Gastroesophageal sphincter (tissue), 4 donors: ENCODE results near the gene OR52E2. TPM values are rescaled to one million over a fixed set of nuclear protein-coding genes. Genes with fewer than 3 reads are reported as not detected.

Source experiments
- ATAC-seq: fragments of 150-250 bp; one replicate; pipeline ENCODE4 v1.9.1; 2016; ENCODE audit warnings: mild to moderate bottlenecking, moderate library complexity
- H3K27ac ChIP-seq, 4 donors: fragments of 200-600 bp; sonication (generic) in 3 of 4; 1 replicate in 3 of 4; 2 replicates in 1 of 4; pipeline ENCODE4 v1.5.1; 2016 to 2019
- H3K27me3 ChIP-seq: fragments of 200-600 bp; sonication (generic); one replicate; pipeline ENCODE4 v1.5.1; 2019
- H3K36me3 ChIP-seq, 2 donors: fragments of 200-600 bp; sonication (generic); one replicate each; pipeline ENCODE4 v1.5.1; 2019; ENCODE audit warnings: control low read depth in 1 of 2
- H3K4me1 ChIP-seq, 3 donors: fragments of 200-600 bp; sonication (generic); 1 replicate in 2 of 3; 2 replicates in 1 of 3; pipeline ENCODE4 v1.5.1; 2016 to 2019; ENCODE audit warnings: control low read depth in 2 of 3
- H3K4me3 ChIP-seq, 2 donors: fragments of 200-600 bp; sonication (generic); one replicate each; pipeline ENCODE4 v1.5.1; 2019; ENCODE audit warnings: mild to moderate bottlenecking in 1 of 2, moderate library complexity in 1 of 2
- H3K9me3 ChIP-seq, 3 donors: fragments of 200-600 bp; sonication (generic); one replicate each; pipeline ENCODE4 v1.5.1; 2017 to 2019; ENCODE audit warnings: control low read depth in 2 of 3
- CTCF ChIP-seq, 4 experiments: fragments of 200-600 bp in 2 of 4; fragments of 450-650 bp in 2 of 4; sonication (generic) in 1 of 4; IDR thresholded peaks; one replicate each; pipeline ENCODE4 v1.5.1; 2017 to 2019; ENCODE audit warnings: antibody characterized with exemption in 4 of 4, mild to moderate bottlenecking in 2 of 4, moderate library complexity in 2 of 4
- EP300 ChIP-seq: sonication (generic); formaldehyde crosslinking; IDR thresholded peaks from one replicate; pipeline ENCODE4 v1.6.1; 2017; ENCODE audit warnings: antibody characterized with exemption, mild to moderate bottlenecking
- POLR2A ChIP-seq, 2 donors: fragments of 450-650 bp; IDR thresholded peaks; one replicate each; pipeline ENCODE4 v1.6.1; 2017; ENCODE audit warnings: antibody characterized with exemption in 2 of 2, mild to moderate bottlenecking in 2 of 2, moderate library complexity in 1 of 2
- POLR2AphosphoS5 ChIP-seq: sonication (generic); formaldehyde crosslinking; IDR thresholded peaks from one replicate; pipeline ENCODE4 v1.6.1; 2017; ENCODE audit warnings: antibody characterized with exemption
- WGBS, 2 donors: methylation state at CpG; one replicate each; pipeline ENCODE4 v1.1.5; 2018; ENCODE audit warnings: low coverage in 1 of 2; 5-methylcytosine and 5-hydroxymethylcytosine counted together
- total RNA-seq, 4 donors: library from RNA; depleted of rRNA; stranded (reverse); fragments of >200 nt; gene quantifications; one replicate each; pipeline ENCODE4 v1.1.0, GENCODE V29; 2016

Gene OR52E2
- total RNA-seq: not detected

- ATAC-seq: no peak
- Histone ChIP-seq H3K4me1 (no peaks in the 10 kb centered on the region), H3K9me3 (no peaks in the 10 kb centered on the region), H3K27me3 (peaks cover 6% of the 10 kb centered on the region), H3K27ac (no peak within 1 kb of the TSS), H3K36me3 (no peaks in the 10 kb centered on the region), H3K4me3 (no peak within 1 kb of the TSS)
- 83 to 86% methylated on average over 3 of the region's 3 CpGs for WGBS, 2 donors
- TF ChIP-seq POLR2A (IDR thresholded peaks at IDR 0.05) (no peak), CTCF (IDR thresholded peaks at IDR 0.05) (no peak), EP300 (no peak), POLR2AphosphoS5 (no peak)
Measured at GRCh38 chr11:5059391-5059790, at the start of gene OR52E2. TSS of gene OR52E2 (minus strand) at chr11:5059627. CDS start at chr11:5059627, 0 bp downstream.

GRCh38 chr11:5107285-5107684 is 47.9 kb upstream of the OR52E2 start:
- WGBS, 2 donors: 74 to 83% methylated on average over 2 to 3 of the region's 3 CpGs
- TF ChIP-seq POLR2A (IDR thresholded peaks at IDR 0.05): no peak
- no peak for TF ChIP-seq POLR2AphosphoS5
- no peak for TF ChIP-seq EP300
- TF ChIP-seq CTCF (IDR thresholded peaks at IDR 0.05): no peak
- H3K9me3 ChIP-seq: no peaks in the 10 kb centered on the region

DNA sequence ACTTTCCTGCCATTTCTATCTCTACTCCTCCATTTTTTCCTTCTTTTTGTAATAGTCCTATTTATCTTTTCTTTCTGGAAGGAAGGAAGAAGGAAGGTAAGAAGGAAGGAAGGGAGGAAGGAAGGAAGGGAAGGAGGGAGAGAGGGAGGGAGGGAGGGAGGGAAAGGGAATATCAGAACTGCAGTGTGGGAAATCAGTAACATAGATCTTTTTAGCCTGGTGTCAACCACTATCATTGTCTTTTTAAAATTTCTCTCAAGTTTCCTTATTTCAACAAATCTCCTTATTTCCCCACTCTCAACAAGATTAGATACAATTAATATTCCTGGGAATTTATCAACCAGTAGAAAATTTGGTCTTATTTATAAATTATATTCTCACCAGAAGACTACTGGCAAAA is 43.6 kb upstream of the OR52E2 start:
- Histone ChIP-seq H3K4me1 (no peaks in the 10 kb centered on the region), H3K36me3 (no peaks in the 10 kb centered on the region), H3K4me3 (no peak overlapping the region), H3K27me3 (no peaks in the 10 kb centered on the region), H3K27ac (no peak overlapping the region), H3K9me3 (no peaks in the 10 kb centered on the region)
- TF ChIP-seq POLR2AphosphoS5 (no peak), CTCF (IDR thresholded peaks at IDR 0.05) (no peak), EP300 (no peak), POLR2A (IDR thresholded peaks at IDR 0.05) (no peak)
- no peak for ATAC-seq

More at GRCh38 chr11:5107285-5107684, 47.9 kb upstream of the OR52E2 start:
- no peak overlapping the region for H3K4me3 ChIP-seq
- H3K27ac ChIP-seq: no peak overlapping the region
- no peaks in the 10 kb centered on the region for H3K4me1 ChIP-seq
- no peaks in the 10 kb centered on the region for H3K36me3 ChIP-seq
- ATAC-seq: no peak
- H3K27me3 ChIP-seq: no peaks in the 10 kb centered on the region

GRCh38 chr11:5102246-5102645 is 42.8 kb upstream of the OR52E2 start:
- no peak for ATAC-seq
- H3K4me3 ChIP-seq: no peak overlapping the region
- H3K36me3 ChIP-seq: no peaks in the 10 kb centered on the region
- H3K27ac ChIP-seq: no peak overlapping the region
- no peaks in the 10 kb centered on the region for H3K9me3 ChIP-seq
- no peaks in the 10 kb centered on the region for H3K4me1 ChIP-seq
- no peaks in the 10 kb centered on the region for H3K27me3 ChIP-seq
- 29 to 41% methylated on average over 2 of the region's 2 CpGs for WGBS, 2 donors
- no peak for TF ChIP-seq EP300
- TF ChIP-seq POLR2A (IDR thresholded peaks at IDR 0.05): no peak
- no peak for TF ChIP-seq POLR2AphosphoS5
- TF ChIP-seq CTCF (IDR thresholded peaks at IDR 0.05): no peak

DNA sequence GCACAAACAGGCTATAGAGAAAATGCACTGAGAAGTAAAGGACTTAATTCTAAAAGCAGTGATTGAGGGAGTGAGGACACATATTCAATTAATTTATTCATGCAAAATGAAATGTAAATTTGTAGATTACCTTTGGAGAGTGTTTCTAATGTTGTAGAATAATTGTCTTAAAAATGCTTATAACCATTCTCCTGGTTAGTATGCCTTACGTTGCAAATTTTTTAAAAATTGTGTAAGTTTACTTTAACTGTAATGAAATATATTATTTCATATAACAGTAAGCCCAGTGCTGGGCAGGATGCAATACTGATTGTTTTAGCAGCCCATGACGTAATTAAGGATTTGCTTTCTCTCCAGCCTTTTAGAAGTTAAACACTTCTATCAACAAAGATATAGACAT is 36.6 kb upstream of the OR52E2 start:
- ATAC-seq: no peak
- 37 to 62% methylated on average over 2 of the region's 2 CpGs for WGBS, 2 donors
- Histone ChIP-seq H3K4me3 (no peak overlapping the region), H3K36me3 (no peaks in the 10 kb centered on the region), H3K9me3 (no peaks in the 10 kb centered on the region), H3K27ac (no peak overlapping the region), H3K4me1 (no peaks in the 10 kb centered on the region), H3K27me3 (peaks cover 3% of the 10 kb centered on the region)
- no peak for TF ChIP-seq EP300
- TF ChIP-seq CTCF (IDR thresholded peaks at IDR 0.05): no peak
- TF ChIP-seq POLR2AphosphoS5: no peak
- no peak for TF ChIP-seq POLR2A (IDR thresholded peaks at IDR 0.05)
